GM12873 (cell line): ENCODE data around the gene DAND5.

ENCODE experiments used
- CTCF ChIP-seq: IDR thresholded peaks from 2 replicates; pipeline ENCODE4 v1.5.1; 2012; ENCODE audit warnings: low read depth, mild to moderate bottlenecking, moderate library complexity, low read length, control low read depth; ENCODE audit not compliant: insufficient read depth; ENCODE audit errors: missing control alignments

Gene DAND5

GRCh38 chr19:12987781-12988180 lies 18.4 kb downstream of the DAND5 start:
- no peak for TF ChIP-seq CTCF

- TF ChIP-seq CTCF = no peak
Observed at GRCh38 chr19:12990431-12990830, 21.1 kb downstream of the DAND5 start.

GRCh38 chr19:12990853-12991252 lies 21.5 kb downstream of the DAND5 start:
- no peak for TF ChIP-seq CTCF

GRCh38 chr19:12991296-12991695 lies 21.9 kb downstream of the DAND5 start:
- no peak for TF ChIP-seq CTCF

GRCh38 chr19:12992729-12993128 lies 23.4 kb downstream of the DAND5 start:
- no peak for TF ChIP-seq CTCF

GRCh38 chr19:12993562-12993961 lies 24.2 kb downstream of the DAND5 start:
- TF ChIP-seq CTCF = no peak

GRCh38 chr19:12994701-12995595 lies 25.6 kb downstream of the DAND5 start, which contains the start of gene NFIX:
Gene NFIX (plus strand): TSS chr19:12995475. CDS start chr19:12995838, 363 bp downstream.
- no peak for TF ChIP-seq CTCF
